SK-N-SH (cell line): Measurements from ENCODE around the gene ACER3. TPM values are rescaled to one million over a fixed set of nuclear protein-coding genes. Genes with fewer than 3 reads are reported as not detected.

Experiments
- CTCF ChIA-PET: fragments of 300-600, 350-600 bp; formaldehyde crosslinking; extraction: SDS; loops from one replicate; lab custom pipeline; 2021; lab: Yijun Ruan, JAX
- POLR2A ChIA-PET: fragments of 350-600 bp; sonication (Branson Sonifier 250); formaldehyde crosslinking; extraction: SDS; loops from one replicate; lab custom pipeline; 2020; ENCODE audit warnings: antibody characterized with exemption, inconsistent platforms; lab: Yijun Ruan, JAX
- DNase-seq: peaks from one replicate; pipeline ENCODE4 v3.0.0; 2012
- H2AFZ ChIP-seq: fragments of 200-600 bp; sonication (generic); 2 replicates; pipeline ENCODE4 v1.8.1; 2016; ENCODE audit warnings: antibody characterized with exemption, mild to moderate bottlenecking, low read depth
- H3F3A ChIP-seq: fragments of 200-600 bp; sonication (generic); replicated peaks from 2 replicates; pipeline ENCODE3; 2016; ENCODE audit warnings: antibody characterized with exemption, mild to moderate bottlenecking; ENCODE audit not compliant: insufficient read depth
- H3K27ac ChIP-seq, 2 experiments: fragments of 200-500 bp in 1 of 2; fragments of 200-600 bp in 1 of 2; sonication (Bioruptor generic) in 1 of 2; sonication (generic), shearing (Covaris generic) in 1 of 2; 2 replicates each; pipeline versions ENCODE4 v1.5.1 to v1.6.1; 2014 to 2016; ENCODE audit warnings: low read depth in 2 of 2, inconsistent platforms in 1 of 2, low read length in 1 of 2, mild to moderate bottlenecking in 1 of 2, mixed read lengths in 1 of 2
- H3K27me3 ChIP-seq: fragments of 200-600 bp; sonication (generic), shearing (Covaris generic); 2 replicates; pipeline ENCODE4 v1.6.1; 2016; ENCODE audit warnings: mixed run types; ENCODE audit not compliant: insufficient read depth
- H3K36me3 ChIP-seq, 2 experiments: fragments of 200-500 bp in 1 of 2; fragments of 200-600 bp in 1 of 2; sonication (Bioruptor generic) in 1 of 2; sonication (generic) in 1 of 2; replicated peaks in 1 of 2; 2 replicates each; pipeline versions ENCODE3 to v1.5.1; 2014 to 2016; ENCODE audit warnings: low read length in 1 of 2, mild to moderate bottlenecking in 1 of 2; ENCODE audit not compliant: insufficient read depth in 2 of 2, control insufficient read depth in 1 of 2
- H3K4me1 ChIP-seq, 2 experiments: fragments of 200-500 bp in 1 of 2; fragments of 200-600 bp in 1 of 2; sonication (Bioruptor generic) in 1 of 2; sonication (generic), shearing (Covaris generic) in 1 of 2; 2 replicates each; pipeline versions ENCODE4 v1.5.1 to v1.6.1; 2014 to 2016; ENCODE audit warnings: low read depth in 1 of 2, low read length in 1 of 2, mixed run types in 1 of 2; ENCODE audit not compliant: insufficient read depth in 2 of 2, control insufficient read depth in 1 of 2
- H3K4me2 ChIP-seq: fragments of 200-600 bp; sonication (generic), shearing (Covaris generic); 2 replicates; pipeline ENCODE4 v1.6.1; 2017; ENCODE audit warnings: mixed run types
- H3K4me3 ChIP-seq, 2 experiments: fragments of 200-500 bp in 1 of 2; fragments of 200-600 bp in 1 of 2; sonication (Bioruptor generic) in 1 of 2; sonication (generic), shearing (Covaris generic) in 1 of 2; 2 replicates each; pipeline versions ENCODE4 v1.5.1 to v1.8.1; 2014 to 2016; ENCODE audit warnings: low read depth in 2 of 2, inconsistent platforms in 1 of 2, low read length in 1 of 2, mild to moderate bottlenecking in 1 of 2, mixed read lengths in 1 of 2, moderate library complexity in 1 of 2
- H3K79me2 ChIP-seq: fragments of 200-600 bp; sonication (generic); 2 replicates; pipeline ENCODE4 v1.8.1; 2017; ENCODE audit warnings: mild to moderate bottlenecking; ENCODE audit not compliant: insufficient read depth
- H3K9ac ChIP-seq: fragments of 200-600 bp; sonication (generic); 2 replicates; pipeline ENCODE4 v1.6.1; 2017; ENCODE audit warnings: mixed run types
- H3K9me2 ChIP-seq: fragments of 200-600 bp; sonication (generic); 2 replicates; pipeline ENCODE4 v1.6.1; 2017; ENCODE audit warnings: mixed run types
- H3K9me3 ChIP-seq: fragments of 200-600 bp; sonication (generic); 2 replicates; pipeline ENCODE4 v1.6.1; 2017; ENCODE audit warnings: mixed run types, mild to moderate bottlenecking, moderate library complexity
- H4K20me1 ChIP-seq: fragments of 200-600 bp; sonication (generic); 2 replicates; pipeline ENCODE4 v1.6.1; 2017; ENCODE audit warnings: mild to moderate bottlenecking, mixed run types; ENCODE audit not compliant: insufficient read depth
- ELF1 ChIP-seq: IDR thresholded peaks from 2 replicates; pipeline ENCODE4 v1.4.0; 2012
- EP300 ChIP-seq, 2 experiments: IDR thresholded peaks; 2 replicates each; pipeline versions ENCODE4 v1.4.0 to v1.6.1; 2012; ENCODE audit warnings: borderline replicate concordance in 1 of 2, low read depth in 1 of 2, low read length in 1 of 2
- EZH2phosphoT487 ChIP-seq: fragments of 200-600 bp; sonication (generic); IDR thresholded peaks from 2 replicates; pipeline ENCODE4 v1.6.1; 2017; ENCODE audit warnings: low read depth, mixed run types, mild to moderate bottlenecking, antibody characterized with exemption, moderate library complexity, borderline replicate concordance
- FOSL2 ChIP-seq: IDR thresholded peaks from 2 replicates; pipeline ENCODE4 v1.4.0; 2012; ENCODE audit warnings: low read depth, mild to moderate bottlenecking, moderate library complexity, borderline replicate concordance
- FOXM1 ChIP-seq: IDR thresholded peaks from 2 replicates; pipeline ENCODE4 v1.4.0; 2012; ENCODE audit warnings: low read depth, mild to moderate bottlenecking
- GABPA ChIP-seq: IDR thresholded peaks from 2 replicates; pipeline ENCODE4 v1.4.0; 2012; ENCODE audit warnings: low read depth, mild to moderate bottlenecking
- GATA2 ChIP-seq: sonication (generic); formaldehyde crosslinking; IDR thresholded peaks from 2 replicates; pipeline ENCODE4 v1.5.0; 2020; ENCODE audit warnings: mild to moderate bottlenecking, missing genetic modification reagents
- IRF3 ChIP-seq: fragments of 150-350 bp; IDR thresholded peaks from 2 replicates; pipeline ENCODE4 v1.6.1; 2016; ENCODE audit warnings: mild to moderate bottlenecking, low read depth, low read length
- JUND ChIP-seq: IDR thresholded peaks from 2 replicates; pipeline ENCODE4 v1.4.0; 2012
- NFIC ChIP-seq: IDR thresholded peaks from 2 replicates; pipeline ENCODE4 v1.4.0; 2012; ENCODE audit warnings: borderline replicate concordance
- NRF1 ChIP-seq: IDR thresholded peaks from 2 replicates; pipeline ENCODE4 v1.6.1; 2012; ENCODE audit warnings: low read depth, mild to moderate bottlenecking, low read length
- PBX3 ChIP-seq: IDR thresholded peaks from 2 replicates; pipeline ENCODE4; 2012
- RAD21 ChIP-seq: IDR thresholded peaks from 2 replicates; pipeline ENCODE4 v1.6.1; 2012; ENCODE audit warnings: mild to moderate bottlenecking, low read length
- RCOR1 ChIP-seq: fragments of 150-350 bp; IDR thresholded peaks from 2 replicates; pipeline ENCODE4 v1.6.1; 2017; ENCODE audit warnings: antibody characterized with exemption, low read length
- TAF1 ChIP-seq: IDR thresholded peaks from 2 replicates; pipeline ENCODE4 v1.6.1; 2012; ENCODE audit warnings: low read depth, mild to moderate bottlenecking, low read length, moderate library complexity, borderline replicate concordance
- TCF12 ChIP-seq: IDR thresholded peaks from 2 replicates; pipeline ENCODE4 v1.4.0; 2012
- TEAD4 ChIP-seq: IDR thresholded peaks from 2 replicates; pipeline ENCODE4 v1.4.0; 2012; ENCODE audit warnings: mild to moderate bottlenecking, borderline replicate concordance; ENCODE audit not compliant: insufficient read depth
- USF1 ChIP-seq: IDR thresholded peaks from 2 replicates; pipeline ENCODE4 v1.4.0; 2012; ENCODE audit warnings: low read depth, borderline replicate concordance
- ZBTB33 ChIP-seq: IDR thresholded peaks from 2 replicates; pipeline ENCODE4 v1.4.0; 2012; ENCODE audit warnings: low read depth, borderline replicate concordance
- WGBS: methylation state at CpG from one replicate; pipeline ENCODE4 v1.1.6; 2017; ENCODE audit warnings: low lambda C conversion rate; 5-methylcytosine and 5-hydroxymethylcytosine counted together
- polyA plus RNA-seq, 3 experiments: library from polyadenylated mRNA; depleted of rRNA; stranded (reverse); fragments of >200 nt; gene quantifications; 2 replicates each; pipeline ENCODE4 v1.2.3, GENCODE V29; 2012
- TF ChIP-seq, protein P1 (sequence below): fragments of 150-350 bp; IDR thresholded peaks from 2 replicates; pipeline ENCODE4 v1.6.1; 2017; ENCODE audit warnings: antibody characterized with exemption, low read length, low read depth, borderline replicate concordance

The ACER3 gene
- polyA plus RNA-seq, 1 of the 3 experiments (the other 2 are of a cell fraction): 5.4 TPM

- no peak overlapping the region for H2AFZ ChIP-seq
- H3K9me2 ChIP-seq: no peaks in the 10 kb centered on the region
- no peaks in the 10 kb centered on the region for H4K20me1 ChIP-seq
- H3K9ac ChIP-seq: no peak overlapping the region
- TF ChIP-seq GATA2 (CRISPR knock-in tag) (peak; percentile 69), IRF3 (no peak), RCOR1 (peak; percentile 46; the same call in 1 of the 2 replicates), PBX3 (peak; percentile 49), EP300 (IDR thresholded peaks at IDR 0.05; ENCODE audit: borderline replicate concordance in 1 of 2, low read depth in 1 of 2, low read length in 1 of 2) (peak in 1 of 2 experiments; percentile 32; a peak in 1 of 4 replicates)
- 0 out of 2 replicates have a peak overlapping the region, but pooled peaks have one; percentile 39 for H3K4me2 ChIP-seq
- ChIA-PET POLR2A (no interaction called here), CTCF (interaction anchor here (0.6 to 1.0 kb wide), 3 partner anchors 37 to 97 kb away, joined by 3 to 4 read pairs (median 4); no protein-coding TSS in a partner anchor)
- peak; percentile 54 for DNase-seq
- WGBS: 29% methylated on average over 9 of the region's 9 CpGs
- no peak overlapping the region for H3K4me3 ChIP-seq
- H3K4me1 ChIP-seq: peaks cover 6 to 9% of the 10 kb centered on the region in 2 experiments; a peak in 2 of 4 replicates
- peaks cover 13% of the 10 kb centered on the region; the same call in 1 of the 2 replicates for H3K27me3 ChIP-seq
- H3F3A ChIP-seq: no peaks in the 10 kb centered on the region
- H3K27ac ChIP-seq: no peak overlapping the region
- no peaks in the 10 kb centered on the region for H3K36me3 ChIP-seq
- no peaks in the 10 kb centered on the region for H3K79me2 ChIP-seq
- no peaks in the 10 kb centered on the region for H3K9me3 ChIP-seq
Measured at GRCh38 chr11:76830639-76831327, 29.9 kb upstream of the ACER3 start.

GRCh38 chr11:76831686-76832310 is 28.9 kb upstream of the ACER3 start:
- Histone ChIP-seq H3K36me3 (no peaks in the 10 kb centered on the region), H3K9me3 (no peaks in the 10 kb centered on the region), H3K4me2 (no peak overlapping the region), H4K20me1 (no peaks in the 10 kb centered on the region), H2AFZ (no peak overlapping the region), H3K9ac (no peak overlapping the region), H3K4me1 (peaks cover 6 to 17% of the 10 kb centered on the region in 2 experiments; a peak in 2 of 4 replicates), H3K9me2 (no peaks in the 10 kb centered on the region), H3K27me3 (peaks cover 14% of the 10 kb centered on the region; the same call in 1 of the 2 replicates), H3F3A (no peaks in the 10 kb centered on the region), H3K4me3 (no peak overlapping the region), H3K79me2 (no peaks in the 10 kb centered on the region), H3K27ac (no peak overlapping the region)
- POLR2A ChIA-PET: no interaction called here
- DNase-seq: no peak
- CTCF ChIA-PET: interaction anchor here (1.0 kb wide), 1 partner anchor 87 kb away, joined by 4 read pairs; no protein-coding TSS in a partner anchor
- 91% methylated on average over 4 of the region's 4 CpGs for WGBS
- TF ChIP-seq TCF12 (no peak), JUND (no peak), ELF1 (no peak), NFIC (no peak), FOXM1 (no peak), FOSL2 (no peak), GABPA (no peak), ZBTB33 (no peak), TAF1 (no peak), TEAD4 (no peak), RCOR1 (no peak), RAD21 (no peak), NRF1 (no peak), EZH2phosphoT487 (no peak), USF1 (no peak)
- TF ChIP-seq, protein P1, sequence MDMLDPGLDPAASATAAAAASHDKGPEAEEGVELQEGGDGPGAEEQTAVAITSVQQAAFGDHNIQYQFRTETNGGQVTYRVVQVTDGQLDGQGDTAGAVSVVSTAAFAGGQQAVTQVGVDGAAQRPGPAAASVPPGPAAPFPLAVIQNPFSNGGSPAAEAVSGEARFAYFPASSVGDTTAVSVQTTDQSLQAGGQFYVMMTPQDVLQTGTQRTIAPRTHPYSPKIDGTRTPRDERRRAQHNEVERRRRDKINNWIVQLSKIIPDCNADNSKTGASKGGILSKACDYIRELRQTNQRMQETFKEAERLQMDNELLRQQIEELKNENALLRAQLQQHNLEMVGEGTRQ: no peak
